SK-MEL-5 (cell line): ENCODE measurements around the gene IGF2BP3. TPM values are rescaled to one million over a fixed set of nuclear protein-coding genes. Genes with fewer than 3 reads are reported as not detected.
A peak's percentile ranks its signal among the peaks of the same experiment; 100 is the strongest.

ENCODE experiments used
- DNase-seq: peaks from one replicate; pipeline ENCODE4 v3.0.0-alpha.2; 2016; ENCODE audit warnings: low read depth, low spot score
- in situ Hi-C: cut with HindIII; loops from 2 replicates; pipeline ENCODE4 v1.10.0; 2016; ENCODE audit warnings: low sequenced_read_pairs, high pct_unique_total_duplicates, low pct_unique_long_range_greater_than_20kb
- total RNA-seq: library from RNA; depleted of rRNA; stranded (reverse); fragments of >200 nt; shearing (Covaris generic); gene quantifications from 2 replicates; pipeline ENCODE4 v1.2.3, GENCODE V29; 2014

IGF2BP3 gene
- total RNA-seq, 1 experiment from 2014 or later = 69.0 TPM

DNA sequence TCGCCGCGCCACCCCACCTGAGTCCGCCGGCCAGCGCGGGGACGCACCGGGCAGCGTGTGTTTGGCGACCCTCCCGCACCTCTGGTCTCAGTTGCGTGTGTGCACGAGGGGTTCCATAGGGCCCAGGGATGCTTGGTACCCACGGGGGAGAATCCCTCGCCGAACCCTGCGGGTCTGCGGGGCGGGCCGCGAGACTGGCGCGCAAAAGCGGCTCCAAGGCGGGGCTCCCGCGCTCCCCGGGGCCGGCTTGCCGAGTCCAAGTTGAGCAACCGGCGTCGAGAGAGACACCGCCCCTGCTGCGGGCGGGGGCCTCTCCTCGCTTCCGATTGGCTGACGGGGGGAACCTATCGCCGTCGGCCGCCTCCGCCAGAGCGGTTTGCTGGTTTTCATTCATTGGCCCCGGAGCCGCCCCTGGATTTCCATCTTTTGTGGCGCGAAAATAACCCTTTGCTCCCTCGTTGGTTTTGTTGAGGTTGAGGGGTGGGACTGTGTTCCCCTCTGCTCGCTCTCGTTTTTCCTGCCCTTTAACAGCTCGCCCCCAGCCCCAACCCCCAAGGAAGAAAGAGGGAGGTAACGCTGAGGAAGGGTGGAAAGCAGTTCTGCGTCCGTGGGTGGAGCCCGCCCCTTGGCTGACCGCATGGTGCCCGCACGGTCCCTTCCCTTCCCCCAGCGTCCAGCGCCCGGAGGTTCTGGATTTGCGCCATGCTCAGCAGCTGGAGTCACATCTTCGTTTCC, 4.0 kb upstream of the IGF2BP3 start:
- peak; percentile 99 for DNase-seq
- in situ Hi-C loops = no loop called here

DNA sequence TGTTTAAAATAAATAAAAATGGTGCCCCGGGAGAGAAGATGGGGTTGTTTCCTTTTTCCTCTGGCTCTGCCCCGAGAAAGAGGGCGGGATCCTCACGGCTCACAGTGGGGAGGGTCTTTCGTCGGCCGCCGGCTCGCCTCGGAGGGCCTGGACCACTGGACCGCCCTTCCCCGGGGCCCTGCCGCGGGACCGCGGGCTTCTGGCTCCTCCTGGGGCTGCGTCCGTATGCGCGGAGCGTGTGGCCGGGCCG, 3.5 kb upstream of the IGF2BP3 start:
- DNase-seq = no peak
- in situ Hi-C loops = no loop called here

DNA sequence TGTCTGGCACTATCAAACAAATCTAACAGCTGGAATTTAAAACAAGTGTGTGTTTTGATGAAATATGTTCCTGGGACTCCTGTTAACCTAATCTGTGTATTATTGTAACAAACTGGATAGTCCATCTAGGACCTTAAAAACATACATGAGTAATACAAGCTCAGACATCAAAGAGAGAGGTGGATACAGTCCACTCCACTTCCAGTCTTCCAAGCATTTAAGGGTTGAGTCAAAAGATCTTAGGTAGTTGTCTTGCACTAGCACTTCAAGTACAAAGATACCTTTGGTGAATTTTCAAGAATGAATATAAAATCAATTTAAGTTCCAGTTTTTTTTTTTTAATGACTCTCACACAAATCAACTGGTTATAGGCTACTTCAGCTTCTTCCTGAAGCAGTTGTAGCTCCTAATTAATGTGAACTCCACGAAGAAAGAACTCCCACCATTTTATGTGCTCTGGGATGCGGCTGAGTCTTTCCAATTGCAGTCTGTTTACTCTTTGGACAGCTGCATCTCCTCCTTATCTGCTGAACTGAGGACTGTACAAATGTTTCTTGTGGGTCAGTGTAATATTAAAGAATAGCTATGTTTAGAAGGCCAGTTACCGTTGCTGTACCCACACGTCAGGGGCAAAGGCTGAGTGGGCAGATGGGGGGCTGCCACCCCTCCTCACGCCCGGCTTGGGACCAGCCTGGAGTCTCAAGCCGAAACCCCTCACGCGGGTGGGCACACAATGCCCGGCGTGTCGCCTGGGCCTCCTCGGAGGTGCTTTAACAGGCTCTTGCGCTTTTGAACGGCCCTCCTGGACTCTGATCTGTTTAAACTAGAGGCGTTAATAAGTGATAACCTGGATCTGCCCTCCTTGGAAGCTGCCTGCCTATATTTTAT, 2.9 kb upstream of the IGF2BP3 start:
- no peak for DNase-seq
- in situ Hi-C loops = no loop called here

DNA sequence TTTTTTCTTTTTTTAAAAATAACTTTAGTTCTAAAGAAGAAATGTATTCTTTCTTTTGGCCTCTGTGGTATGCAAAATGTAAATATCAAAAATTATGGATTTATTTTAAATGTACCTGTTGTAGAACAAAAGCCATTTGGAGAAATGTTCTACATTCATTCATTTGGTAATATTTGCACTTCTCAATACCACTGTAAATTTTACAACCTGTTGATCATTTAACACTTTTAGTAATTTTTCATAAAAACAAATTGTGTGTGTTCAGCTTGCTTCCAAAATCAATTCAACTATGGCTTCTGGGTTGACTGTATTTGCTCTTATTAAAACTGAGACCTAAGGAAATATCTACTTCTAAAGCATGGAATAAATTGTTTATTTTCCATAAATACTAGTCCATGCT, 2.3 kb upstream of the IGF2BP3 start:
- in situ Hi-C loops = no loop called here
- no peak for DNase-seq

DNA sequence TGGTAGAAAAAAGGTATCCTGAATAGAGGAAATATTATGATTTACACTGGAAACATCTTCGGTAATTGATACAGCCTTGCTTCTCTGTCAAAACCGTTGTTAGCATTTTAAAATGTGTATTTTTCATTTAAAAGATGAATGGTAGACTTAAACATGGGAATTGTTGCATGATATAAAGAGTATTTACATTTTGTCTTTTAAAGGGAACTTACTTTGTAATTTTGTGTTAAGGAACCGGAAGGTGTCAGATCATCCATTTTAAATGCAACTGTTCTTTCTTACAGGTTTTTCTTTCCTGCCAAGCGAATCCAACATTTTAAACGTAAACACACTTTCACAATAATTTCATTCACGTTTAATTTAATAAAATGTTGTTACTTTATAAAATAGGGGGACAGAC, 1.8 kb upstream of the IGF2BP3 start:
- in situ Hi-C loops = no loop called here

DNA sequence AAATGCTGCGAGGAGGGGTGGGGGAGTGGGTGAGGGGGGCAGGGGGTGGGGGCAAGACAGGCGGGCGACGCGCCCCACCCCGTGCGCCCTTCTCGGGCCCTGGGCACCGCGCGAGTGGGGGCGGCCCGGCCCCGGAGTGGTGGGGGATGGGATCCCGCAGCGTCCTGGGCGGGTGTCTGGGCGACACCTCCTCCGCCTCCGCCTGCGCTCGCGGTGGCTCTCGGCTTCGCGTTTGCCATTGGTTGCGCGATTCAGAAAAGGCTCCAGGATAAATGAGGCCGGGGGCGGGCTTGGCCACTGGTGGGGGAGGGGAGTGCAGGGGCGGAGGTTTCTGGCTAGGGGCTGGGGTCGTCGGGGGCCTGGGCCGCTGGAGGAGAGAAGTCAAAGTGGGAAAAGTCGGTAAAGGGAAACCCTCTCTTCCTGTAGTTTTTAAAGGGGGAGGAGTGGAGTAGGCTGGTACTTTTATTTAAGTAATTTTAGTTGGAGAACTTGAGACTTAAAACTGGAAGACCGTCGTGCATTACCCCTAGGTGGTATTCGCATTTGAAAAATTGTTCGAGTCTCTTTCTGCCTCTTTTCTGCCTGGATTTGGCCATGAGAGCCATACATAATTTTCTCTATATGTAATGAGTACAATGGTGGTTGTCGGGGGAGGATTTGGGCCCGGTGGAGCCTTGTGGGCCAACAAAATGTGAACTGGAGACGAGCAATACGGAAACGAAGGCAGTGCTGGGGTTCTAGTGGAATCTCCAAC, 992 bp upstream of the IGF2BP3 start:
- DNase-seq = peak; percentile 96
- in situ Hi-C loops = no loop called here

More for the DNA sequence above, 1.8 kb upstream of the IGF2BP3 start:
- DNase-seq = no peak

DNA sequence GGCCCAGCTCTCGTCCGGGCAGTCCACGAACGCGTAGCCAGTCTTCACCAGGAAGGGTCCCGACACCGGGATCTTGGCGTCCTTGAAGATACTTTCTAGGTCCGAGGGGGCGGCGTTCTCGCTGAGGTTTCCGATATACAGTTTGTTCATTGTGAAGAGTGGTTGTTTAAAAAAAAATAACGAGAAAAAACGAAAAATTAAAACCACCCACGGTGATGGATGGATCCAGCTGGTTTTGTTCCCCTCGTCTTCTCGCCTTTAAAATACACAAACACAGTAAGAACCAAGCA, 385 bp downstream of the IGF2BP3 start:
- in situ Hi-C loops = no loop called here
- DNase-seq = no peak

DNA sequence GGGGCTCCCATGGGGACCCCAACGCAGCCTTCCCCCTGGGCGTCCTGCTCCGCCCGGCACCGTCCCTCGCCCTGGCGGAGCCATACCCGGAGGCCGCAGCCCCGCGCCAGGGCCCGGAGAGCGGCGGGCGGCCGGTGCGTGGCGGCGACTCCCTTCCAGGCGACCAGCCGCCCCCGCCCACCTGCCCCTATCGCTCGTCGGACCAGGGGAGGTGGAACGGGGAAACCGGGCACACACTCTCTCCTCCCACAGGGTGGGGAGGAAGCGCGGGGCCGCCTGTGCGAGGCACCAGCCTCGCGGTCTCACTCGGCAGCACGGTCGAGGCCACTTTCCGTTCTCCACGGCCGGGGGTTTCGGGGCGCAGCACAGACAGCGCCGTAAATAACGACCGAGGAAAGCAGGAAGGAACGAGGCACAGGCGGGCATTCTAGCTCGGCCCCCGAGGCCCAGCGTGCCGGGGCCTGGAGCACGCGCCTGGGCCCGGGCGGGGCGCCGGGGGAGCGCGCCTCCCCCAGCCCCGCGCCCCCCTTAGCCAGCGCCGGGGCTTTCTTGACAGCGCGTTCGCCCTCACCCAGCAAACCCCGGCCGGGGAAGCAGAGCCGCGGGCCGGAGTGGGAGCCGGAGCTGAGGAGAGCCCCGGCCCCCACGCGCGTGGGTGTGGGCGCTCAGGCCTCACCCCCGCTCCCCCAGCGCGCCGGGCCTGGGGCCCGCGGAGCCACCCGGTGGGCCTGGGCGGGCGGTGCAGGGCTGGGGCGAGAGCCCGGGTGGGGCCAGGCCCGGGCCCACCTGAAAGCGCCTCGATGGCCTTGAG, 936 bp downstream of the IGF2BP3 start:
- in situ Hi-C loops = no loop called here
- DNase-seq = no peak

DNA sequence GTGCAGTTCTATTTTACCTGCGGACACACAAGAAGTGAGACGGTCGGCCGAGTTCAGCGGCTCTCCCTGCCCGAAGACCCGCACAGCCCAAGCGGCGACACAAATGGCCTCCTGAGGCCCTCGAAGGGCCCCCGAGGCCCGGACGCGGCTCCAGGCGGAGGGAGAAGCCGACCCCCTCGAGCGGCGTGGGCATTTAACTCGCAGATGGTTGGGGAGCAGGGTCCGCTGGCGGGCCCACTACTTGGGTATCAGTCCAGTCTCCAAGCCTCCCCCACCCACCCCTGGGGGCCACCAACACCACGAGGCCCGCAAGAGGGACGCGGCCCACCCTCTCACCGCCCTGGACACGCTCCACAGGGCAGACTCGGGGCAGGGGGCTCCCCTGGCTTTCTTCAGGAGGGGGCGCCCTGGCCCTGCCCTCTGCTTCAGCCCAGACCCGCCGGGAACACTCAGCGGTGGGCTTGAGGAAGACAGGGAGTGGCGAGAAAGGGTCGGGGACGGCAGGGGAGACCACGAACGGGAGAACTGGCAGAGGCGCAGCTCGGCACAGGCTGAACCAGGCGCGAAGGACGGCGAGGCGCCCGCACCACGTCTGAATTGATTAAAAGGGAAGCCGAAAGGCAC, 1.7 kb downstream of the IGF2BP3 start:
- DNase-seq = no peak
- in situ Hi-C loops = no loop called here

DNA sequence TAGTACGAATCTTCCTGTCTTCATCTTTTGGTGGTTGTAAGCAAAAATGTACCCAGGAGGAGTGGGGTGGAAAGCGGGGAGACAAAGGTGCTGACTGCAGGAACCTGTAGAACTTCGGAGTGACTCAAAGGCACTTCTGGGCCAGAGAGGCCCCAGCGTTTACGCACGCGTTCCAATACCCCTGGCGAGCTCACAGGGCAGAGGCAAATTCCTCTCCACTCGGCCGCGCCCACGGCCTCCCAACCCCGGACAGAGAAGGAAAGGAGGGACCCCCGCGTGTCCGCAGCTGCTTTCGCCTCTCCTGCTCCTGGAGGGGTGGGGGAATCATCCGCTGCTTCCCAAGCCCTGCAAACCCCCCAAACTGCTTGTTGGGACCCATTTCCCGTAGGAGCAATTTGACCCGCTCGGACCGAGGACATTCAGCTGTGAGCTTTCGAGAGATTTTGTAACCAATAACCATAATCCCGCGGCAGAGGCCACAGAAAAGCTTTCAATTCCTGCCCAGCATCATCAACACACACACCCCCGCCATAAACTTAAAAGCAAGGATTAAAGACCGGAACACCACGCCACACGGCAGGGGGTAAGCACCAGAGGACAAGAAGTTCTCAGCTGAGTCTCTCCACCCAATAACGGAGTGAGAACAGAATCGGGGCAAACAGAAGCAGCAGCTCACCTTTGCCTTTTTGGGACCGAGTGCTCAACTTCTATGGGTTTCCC, 2.3 kb downstream of the IGF2BP3 start:
- DNase-seq = no peak
- in situ Hi-C loops = no loop called here

DNA sequence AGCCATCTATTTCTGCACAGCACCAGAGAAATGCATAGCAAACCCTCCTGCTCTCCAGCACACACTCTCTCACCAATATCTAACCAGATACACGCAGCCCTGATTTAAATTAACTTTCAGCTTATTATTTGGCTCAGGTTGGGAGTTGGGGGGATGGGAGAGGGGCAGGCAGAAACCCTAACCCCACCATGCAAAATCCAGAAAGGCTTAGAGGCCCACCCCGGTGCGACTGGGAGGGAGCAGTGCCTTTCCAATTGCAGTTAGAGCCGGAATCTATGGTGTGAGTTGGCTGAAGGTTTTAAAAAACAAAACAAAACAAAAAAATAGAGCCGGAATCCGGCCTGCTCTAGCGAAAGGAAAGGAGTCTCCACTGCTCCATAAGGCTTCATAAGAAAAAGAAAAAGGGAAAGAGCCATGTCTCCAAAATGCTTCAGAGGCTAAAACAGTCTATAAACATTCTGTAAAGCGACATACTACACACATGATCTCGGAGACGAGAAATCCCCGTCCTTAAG, 2.9 kb downstream of the IGF2BP3 start:
- no peak for DNase-seq
- in situ Hi-C loops = no loop called here

DNA sequence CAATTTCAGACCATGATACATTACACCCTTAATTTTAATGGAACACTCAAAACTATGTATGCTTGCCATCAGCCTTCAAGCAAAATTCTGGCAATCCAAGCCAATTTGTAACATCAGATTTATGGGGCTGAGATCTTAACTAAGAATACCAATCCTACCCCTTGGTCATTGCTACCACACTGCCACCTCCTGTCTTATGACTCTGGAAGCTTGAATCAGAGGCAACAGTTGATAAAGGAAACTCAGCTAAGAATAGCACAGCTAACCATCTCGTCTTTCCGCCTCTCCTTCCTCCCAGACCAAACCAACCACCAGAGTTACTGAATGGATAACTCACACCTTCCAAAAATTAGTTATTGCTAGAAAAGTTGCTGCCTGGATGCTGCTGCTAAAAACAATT, 7.4 kb downstream of the IGF2BP3 start:
- peak; percentile 44 for DNase-seq

DNA sequence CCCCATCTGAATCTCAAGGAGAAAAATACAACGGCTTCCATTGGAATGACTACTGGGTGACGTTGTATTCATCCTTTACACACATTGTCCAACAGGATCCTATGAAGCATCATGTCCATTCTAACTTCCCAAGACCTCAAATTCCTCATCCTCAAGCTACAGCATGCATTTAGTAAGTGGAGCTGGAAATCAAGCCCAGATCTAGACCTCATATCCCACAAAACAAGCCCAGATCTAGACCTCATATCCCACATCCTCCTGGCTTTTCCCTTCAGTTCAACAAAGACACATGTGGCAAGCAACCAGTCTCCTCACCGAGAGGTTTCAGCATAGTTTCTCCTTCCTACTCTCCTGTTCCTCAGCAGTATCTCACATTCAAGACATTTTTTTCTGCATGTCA, 12.2 kb downstream of the IGF2BP3 start:
- DNase-seq = no peak
- in situ Hi-C loops = no loop called here

More for the DNA sequence above, 7.4 kb downstream of the IGF2BP3 start:
- in situ Hi-C loops = no loop called here

DNA sequence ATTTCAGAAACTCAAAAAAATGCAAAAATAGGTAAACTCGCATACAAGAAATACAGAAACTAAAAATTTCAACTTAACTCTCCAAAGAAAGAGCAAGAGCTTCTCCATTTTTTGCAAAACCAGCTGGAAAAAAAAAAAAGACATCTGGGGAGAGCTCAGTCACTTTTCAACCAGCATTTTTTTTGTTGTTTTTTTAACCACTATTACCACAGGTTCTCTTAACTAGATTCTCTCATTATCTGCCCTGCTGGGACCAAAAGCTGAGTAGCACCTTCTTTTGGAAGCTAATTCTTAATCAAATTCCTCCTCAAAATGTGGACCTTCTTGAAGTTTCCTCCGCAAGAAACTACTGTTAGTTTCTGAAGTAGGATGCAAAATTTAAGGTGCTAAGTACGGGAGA, 14.2 kb downstream of the IGF2BP3 start:
- no peak for DNase-seq
- in situ Hi-C loops = no loop called here

DNA sequence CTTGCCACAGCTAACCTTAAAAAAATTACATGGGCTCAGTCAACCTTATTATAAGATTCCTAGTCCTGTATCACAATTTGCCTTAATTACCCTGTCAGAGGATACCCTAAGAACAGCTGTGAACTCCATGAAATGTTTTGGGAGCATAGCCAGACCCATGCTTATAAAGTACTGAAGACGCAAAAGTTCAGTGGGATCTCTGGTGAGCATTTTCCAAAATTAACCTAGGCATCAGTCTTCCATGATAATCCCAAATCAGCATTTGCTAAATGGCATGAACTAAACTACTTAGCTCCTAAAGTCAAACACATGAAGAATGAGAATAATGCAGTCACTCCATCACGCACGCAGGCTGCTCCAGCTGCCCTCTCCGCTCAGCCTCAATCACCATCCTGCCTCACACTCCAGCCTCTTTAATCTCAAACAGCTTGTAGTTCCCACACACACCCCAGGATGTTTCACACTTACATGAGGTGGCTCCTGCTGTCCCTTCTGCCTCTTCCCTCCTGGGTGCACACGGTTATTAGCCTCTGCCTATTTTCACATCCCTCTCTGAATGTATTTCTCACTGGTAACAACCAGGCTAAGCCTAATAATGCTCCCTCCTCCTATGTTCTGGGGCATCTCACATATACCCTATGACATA, 15.3 kb downstream of the IGF2BP3 start:
- no peak for DNase-seq
- in situ Hi-C loops = no loop called here

DNA sequence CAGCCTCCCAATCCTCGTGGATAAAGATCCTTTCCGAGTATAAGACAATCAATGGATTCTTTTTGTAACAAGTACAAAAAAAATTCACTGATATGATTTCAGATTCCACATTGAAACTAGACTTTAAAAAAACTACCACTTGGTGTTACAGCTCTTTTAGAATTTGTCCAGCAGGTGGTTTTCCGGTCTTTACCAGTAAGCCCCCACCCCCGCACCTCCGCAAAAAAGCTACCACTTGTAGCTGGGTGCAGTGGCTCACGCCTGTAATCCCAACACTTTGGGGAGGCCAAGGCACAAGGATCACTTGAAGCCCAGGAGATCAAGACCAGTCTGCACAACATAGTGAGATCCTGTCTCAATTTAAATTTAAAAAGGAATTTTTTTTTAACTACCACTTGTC, 19.8 kb downstream of the IGF2BP3 start:
- DNase-seq = no peak
- in situ Hi-C loops = no loop called here
